Hematopoietic multipotent progenitor cell treated with erythropoietin and hydrocortisone succinate and interleukin-3 and kit ligand, for 8 days (in vitro differentiated cells): ENCODE results near the gene SSH3.

Experiments used
- DNase-seq: peaks from one replicate; pipeline ENCODE4 v3.0.0-alpha.2; 2015

Gene SSH3

GRCh38 chr11:67268962-67269268 is 34.4 kb upstream of the SSH3 start:
- DNase-seq: no peak

- peak; percentile 77 for DNase-seq
These were observed 33.7 kb upstream of the SSH3 start for GRCh38 chr11:67269401-67270255.

DNA sequence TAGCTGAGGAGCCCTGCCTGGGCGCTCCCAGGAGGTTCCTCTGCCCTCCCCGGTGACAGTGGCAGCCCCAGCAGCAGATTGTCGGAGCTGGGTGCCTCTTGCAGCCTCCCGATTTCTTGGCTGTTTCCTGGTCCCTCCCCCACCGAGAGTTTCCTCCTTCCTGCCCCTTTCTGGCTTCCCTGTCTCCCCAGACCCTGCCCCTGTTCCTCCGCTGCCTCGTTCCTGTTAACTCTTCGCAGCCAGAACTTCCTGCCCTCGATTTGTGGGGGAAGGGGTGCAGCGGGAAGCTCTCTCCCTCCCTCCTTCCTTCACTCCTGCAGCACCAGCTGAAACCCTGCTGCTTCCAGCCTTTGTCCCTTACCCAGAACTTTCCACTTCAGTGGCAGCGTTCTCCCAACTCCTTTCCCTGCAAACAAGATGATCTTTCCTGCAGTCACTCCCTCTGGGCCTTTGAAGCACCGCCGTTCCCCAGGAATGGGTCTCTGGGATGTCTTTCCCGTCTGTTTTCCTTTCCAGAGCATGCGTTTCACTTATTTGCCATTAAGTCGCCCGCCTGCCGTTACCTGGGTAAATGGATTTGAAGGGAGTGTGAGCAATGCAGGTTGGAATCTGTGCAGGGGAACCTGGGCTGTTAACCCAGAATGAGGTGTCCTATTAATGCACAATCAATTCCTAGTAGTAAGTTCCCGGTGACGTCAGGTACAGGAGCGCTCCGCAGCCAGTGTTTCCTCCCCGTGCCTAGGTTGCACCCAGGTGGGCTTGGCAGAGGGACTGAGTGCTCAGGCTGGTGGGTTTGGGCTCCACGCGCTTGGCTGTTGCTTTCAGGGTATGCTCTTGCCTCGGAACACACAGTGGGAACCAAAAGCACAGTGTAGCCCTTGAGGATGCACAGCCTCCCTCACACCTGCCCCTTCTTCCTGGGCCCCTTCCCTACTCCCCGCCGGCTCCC is 32.8 kb upstream of the SSH3 start:
- DNase-seq: no peak

DNA sequence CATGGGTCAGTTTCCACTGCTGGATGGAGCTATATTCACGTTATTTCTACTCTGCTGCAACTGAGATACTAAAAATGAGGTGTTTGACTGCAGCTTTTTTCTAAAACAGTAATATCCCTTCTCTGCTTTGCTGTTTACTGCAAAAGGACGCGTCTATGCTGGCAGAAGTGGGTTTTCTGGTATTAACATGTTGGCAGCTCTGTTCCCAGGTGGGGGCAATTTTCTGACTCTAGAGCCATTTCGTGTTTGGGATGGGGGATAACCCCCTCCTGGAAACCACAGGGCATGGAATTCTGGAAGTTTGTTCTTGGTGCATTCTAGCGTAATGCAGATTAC is 32.2 kb upstream of the SSH3 start:
- no peak for DNase-seq

DNA sequence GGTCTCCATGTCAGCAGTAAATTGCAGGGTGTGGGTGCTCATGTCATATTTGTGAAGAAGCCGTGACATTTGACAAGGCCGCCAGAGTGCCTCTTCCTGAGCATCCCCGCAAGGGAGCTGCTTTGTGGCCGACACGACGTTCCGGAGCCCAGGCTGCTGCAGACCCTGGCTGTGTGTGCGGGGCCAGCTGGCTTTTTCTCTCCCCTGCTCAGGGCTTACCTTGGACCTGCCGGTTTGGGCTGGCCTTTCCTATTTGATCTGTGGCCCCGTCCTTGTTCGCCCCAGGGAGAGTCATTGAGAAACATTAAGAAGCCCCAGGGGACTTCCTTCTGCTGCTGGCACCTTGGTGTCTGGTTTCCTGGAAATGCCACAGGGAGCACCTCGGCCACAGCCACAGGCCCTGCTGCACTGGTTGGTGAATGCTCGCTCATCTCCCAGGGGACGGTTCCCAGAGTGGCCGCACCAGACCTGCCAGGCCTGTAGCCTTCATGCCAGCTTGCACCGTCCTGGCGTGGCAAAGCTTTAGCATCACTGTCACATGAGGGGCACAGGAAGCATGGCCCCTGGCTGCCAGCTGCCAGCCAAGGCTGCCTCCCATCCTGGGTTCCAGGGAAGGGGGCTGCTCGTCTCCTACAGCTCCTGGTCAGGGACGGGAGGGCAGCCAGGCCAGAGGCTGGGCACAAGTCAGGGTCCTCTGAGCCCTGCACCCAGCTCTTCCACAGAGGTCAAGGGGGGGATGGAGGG is 31.6 kb upstream of the SSH3 start:
- peak; percentile 43 for DNase-seq

GRCh38 chr11:67272327-67273259 is 30.7 kb upstream of the SSH3 start:
- DNase-seq: no peak

DNA sequence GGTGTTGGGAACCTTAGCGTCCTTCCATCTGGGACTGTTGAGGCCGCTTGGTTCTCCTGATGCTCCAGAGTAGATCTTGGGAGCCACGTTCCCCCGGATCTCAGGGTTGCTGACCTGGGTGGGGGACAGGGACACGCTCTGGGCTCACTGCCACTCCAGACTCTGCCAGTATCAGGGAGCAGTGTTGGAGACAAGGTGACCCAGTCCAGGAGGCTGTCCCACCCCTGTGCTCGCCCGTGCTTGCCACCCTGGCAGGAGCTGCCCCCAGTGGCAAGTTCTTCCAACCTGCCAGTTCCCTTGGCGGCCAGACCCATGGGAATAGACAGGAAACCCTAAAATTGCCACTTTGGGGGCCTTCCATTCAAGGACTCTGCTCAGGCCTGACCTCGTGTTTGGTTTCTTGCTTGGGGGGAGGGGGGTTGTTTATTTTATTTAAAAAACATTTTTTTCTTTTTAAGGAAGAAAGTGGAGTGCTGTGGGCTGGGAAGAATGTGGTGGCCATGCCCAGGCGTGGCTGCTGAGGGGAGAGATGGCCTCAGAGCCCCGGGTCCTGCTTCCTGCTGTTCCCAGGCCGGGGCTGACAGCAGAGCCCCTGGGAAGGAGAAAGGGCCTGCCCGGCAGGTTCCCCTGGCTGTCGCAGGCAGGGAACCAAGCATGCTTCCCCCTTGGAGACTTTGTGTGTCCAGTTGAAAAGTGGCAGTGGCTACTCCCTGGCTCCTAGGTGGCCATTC is 29.9 kb upstream of the SSH3 start:
- DNase-seq: no peak

GRCh38 chr11:67274768-67275605 is 28.3 kb upstream of the SSH3 start:
- no peak for DNase-seq

- peak; percentile 51 for DNase-seq
These were observed 27.5 kb upstream of the SSH3 start for GRCh38 chr11:67275606-67276409.

DNA sequence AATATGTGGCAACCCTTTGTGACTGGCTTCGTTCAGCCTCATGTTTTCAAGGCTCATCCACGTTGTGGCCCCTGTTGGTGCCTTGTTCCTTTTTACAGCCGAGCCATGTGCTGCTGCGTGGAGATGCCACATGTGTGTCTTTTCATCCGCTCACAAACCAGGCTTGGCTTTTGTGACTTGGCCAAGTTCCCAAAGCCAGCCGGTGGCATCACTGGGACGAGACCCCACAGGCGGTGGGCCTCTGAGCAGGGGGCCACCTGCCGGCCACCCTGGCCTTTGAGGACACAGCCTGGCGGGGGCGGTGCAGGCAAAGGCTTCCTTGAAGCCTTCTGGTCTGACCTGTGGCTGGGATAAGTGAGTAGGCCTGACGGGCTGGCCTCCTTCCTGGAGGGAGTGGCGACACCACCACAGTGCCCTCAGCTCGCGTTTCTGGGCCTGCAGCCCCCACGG is 26.5 kb upstream of the SSH3 start:
- DNase-seq: peak; percentile 90

DNA sequence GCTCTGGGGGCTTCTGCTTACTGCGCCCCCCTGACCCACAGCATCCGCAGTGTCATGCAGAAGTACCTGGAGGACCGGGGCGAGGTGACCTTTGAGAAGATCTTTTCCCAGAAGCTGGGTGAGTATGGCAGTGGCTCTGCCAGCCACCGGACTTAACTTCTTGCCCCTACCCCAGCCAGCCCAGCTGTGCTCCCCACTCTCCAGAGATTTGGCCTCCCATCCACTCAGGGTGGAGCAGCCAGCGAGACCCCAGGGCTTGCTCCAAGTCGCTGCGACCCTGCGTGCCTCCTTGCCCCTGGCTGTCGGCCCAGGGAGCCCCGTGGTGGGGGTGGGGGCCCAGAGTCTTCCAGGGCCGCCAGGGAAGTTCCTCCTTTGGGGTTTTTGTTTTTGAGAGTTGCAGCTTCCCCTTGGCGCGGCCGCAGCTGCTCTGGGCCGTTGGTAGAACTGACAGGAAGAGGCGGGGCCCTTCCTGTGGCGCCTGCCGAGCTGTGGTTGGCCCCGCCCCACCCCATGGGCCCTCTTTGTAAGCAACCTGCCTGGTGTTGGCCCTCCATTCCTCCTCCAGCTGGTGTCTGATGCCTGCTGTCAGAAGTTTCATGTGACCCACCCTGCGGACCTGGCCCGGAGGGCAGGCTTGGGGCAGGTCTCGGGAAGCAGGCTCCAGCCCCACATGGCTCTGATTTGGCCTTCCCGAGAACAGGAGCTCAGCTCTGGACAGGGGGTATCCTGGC is 25.9 kb upstream of the SSH3 start:
- peak; percentile 95 for DNase-seq

DNA sequence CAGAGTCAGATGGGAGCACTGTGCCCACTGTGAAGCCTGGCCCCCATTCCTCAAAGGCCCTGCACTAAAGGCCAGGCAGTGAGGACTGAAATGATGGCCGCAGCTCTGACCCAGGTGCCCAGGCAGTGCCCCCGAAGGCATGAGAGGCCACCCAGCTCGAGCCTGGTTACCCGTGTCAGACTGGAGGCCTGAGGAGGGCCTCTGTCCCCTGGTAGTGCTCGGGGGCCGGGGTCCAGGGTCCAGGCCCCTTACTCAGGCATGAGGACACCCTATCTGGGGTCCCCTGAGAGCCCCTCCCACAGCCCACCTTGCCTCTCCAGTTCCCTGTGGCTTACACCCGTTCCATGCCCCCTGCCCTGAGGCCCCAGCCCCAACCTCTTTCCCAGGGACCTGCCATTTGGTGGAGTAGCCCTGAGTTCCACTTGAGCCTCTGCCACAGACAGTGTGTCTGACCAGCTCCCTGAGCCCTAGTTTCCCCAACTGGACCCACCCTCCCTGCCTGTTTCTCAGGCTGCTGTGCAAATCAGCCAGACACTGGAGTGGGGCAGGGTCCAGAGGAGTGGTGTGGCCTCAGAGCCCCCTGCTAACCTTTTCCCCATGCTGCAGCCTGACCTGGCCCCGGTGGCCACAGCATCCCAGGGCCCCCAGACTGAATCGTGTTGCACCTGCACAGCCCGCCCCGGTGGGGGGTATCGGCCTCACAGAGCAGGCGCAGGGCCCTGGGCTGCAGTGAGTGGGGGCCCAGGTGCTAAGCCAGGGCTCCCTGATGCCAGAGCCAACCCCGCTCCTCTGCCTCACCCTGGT is 25.0 kb upstream of the SSH3 start:
- DNase-seq: no peak

DNA sequence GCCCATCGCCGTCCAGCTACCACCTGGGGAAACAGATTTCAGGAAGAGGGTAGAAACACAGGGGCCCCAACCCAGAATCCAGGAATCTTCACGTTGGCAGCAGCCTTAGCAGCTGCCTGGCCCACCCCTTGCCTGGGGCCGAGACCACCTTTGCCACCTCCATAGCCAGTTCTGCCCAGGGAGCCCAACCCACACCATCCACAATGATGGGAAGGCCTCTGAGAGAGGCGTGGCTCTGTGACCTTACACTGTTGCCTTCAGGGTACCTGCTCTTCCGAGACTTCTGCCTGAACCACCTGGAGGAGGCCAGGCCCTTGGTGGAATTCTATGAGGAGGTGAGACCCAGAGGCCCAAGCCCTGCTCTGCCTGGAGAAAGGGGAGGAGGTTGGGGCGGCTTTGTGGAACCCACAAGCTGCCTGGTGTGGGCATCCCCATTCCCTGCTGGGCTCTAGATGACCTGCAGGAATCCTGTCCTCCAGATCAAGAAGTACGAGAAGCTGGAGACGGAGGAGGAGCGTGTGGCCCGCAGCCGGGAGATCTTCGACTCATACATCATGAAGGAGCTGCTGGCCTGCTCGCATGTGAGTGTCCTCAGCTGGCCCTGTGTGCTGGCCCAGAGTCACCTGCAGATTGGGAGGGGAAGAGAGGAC is 24.3 kb upstream of the SSH3 start:
- DNase-seq: no peak

DNA sequence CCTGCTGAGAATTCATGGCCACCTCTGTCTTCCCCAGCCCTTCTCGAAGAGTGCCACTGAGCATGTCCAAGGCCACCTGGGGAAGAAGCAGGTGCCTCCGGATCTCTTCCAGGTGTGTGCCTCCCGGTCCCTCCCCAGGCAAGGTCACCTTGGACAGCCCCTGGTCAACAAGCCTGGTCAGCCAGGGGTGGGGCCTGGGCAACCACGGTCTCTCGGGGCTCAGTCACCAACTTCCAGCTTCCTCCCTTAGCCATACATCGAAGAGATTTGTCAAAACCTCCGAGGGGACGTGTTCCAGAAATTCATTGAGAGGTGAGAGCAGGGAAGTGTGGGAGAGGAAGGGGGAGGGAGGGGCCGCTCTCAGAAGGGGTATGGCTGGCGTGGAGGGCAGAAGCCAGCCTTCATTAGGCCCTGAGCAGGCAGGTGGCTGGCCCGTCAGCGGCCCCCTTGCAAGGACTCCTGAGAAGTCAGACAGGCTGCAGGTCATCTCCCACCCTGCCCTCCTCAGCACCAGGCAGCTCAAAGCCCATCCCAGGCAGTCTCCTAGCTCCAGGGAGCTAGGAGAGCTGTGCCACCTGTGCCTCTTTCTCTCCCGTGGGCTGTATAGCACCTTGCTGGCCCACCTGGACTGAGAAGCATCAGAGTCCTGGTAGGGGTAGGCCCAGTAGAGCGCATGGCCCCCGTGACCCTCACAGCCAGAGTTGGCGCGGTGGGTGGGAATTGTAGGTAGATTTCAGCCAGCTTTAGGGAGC is 23.6 kb upstream of the SSH3 start:
- DNase-seq: no peak

DNA sequence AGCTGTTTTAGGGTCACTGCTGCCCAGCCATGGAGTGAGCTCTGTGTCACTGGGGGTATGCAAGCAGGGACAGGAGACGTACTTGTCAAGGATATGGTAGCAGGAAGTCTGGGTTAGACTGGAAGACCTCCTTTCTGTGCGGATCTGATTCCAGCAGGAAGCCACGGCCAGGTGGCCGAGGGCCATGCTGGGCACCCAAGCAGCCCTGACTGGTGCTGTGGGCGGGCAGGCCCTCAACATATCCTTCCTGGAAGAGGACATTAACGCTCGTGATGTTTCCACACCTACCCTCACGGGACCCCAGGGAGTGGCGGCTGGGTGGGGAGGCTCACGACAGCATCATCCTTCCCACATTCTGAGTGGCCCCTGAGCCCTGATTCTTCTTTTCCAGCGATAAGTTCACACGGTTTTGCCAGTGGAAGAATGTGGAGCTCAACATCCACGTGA is 23.0 kb upstream of the SSH3 start:
- no peak for DNase-seq

- DNase-seq: no peak
These were observed 22.4 kb upstream of the SSH3 start for GRCh38 chr11:67280788-67281551.
